M059J (cell line): ENCODE results near the gene CHRNE. TPM values are rescaled to one million over a fixed set of nuclear protein-coding genes. Genes with fewer than 3 reads are reported as not detected.
"Not testable (repeated sequence)": the region's sequence is repeated elsewhere in the genome, so short reads cannot be mapped to it uniquely, and the experiment has no call there.

Source experiments
- DNase-seq: peaks from one replicate; pipeline ENCODE4 v3.0.0-alpha.2; 2012; ENCODE audit warnings: low read depth
- total RNA-seq: library from RNA; depleted of rRNA; stranded (reverse); fragments of >200 nt; shearing (Covaris generic); gene quantifications from 2 replicates; pipeline ENCODE4 v1.2.3, GENCODE V29; 2014

The CHRNE gene
- total RNA-seq, 1 experiment from 2014 or later = 0.02 TPM

- no peak for DNase-seq
Observed at GRCh38 chr17:4887581-4887980, 15.3 kb downstream of the CHRNE start.

GRCh38 chr17:4886830-4887229 lies 16.1 kb downstream of the CHRNE start:
- no peak for DNase-seq

GRCh38 chr17:4884489-4884888 lies 18.4 kb downstream of the CHRNE start:
- DNase-seq = no peak

DNA sequence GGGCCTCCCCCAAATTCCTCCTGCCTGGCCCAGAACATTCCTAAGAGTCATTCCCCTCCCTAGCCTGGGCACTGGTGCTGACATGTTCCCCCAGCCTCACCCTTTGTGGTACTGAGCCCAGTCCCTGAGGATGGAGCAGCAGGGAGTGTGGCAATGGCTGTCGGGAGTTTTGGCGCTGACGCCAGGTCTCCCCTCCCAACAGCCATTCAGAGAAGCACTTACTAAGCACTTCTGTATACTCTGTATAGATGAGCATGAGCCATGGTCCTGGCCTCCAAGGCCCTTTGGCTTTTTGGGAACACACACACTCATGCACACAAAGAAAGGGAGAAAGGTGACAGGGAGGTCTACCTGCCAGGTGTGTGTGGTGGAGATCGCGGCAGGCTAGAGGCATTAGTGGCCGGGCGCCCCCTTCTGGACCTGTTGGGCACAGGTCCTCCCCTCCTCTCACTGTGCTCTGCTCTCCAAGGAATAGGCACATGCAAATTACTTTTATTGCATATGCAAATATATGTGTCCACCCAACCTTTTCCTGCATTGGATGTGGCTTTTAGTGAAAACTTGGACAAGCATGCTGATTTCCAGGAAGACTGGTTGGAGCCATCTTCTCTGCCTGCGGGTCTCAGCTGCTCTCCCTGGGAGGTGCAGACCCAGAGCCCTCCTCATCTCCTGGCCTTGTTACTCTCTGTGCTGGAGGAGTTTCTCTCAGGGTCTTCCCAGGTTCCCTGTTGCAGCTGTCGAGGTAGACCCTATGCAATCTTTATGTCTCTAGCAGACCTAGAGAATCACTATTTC lies 20.9 kb downstream of the CHRNE start:
- peak; percentile 29 for DNase-seq

- DNase-seq = no peak
Observed at GRCh38 chr17:4880857-4881256, 22.0 kb downstream of the CHRNE start.

DNA sequence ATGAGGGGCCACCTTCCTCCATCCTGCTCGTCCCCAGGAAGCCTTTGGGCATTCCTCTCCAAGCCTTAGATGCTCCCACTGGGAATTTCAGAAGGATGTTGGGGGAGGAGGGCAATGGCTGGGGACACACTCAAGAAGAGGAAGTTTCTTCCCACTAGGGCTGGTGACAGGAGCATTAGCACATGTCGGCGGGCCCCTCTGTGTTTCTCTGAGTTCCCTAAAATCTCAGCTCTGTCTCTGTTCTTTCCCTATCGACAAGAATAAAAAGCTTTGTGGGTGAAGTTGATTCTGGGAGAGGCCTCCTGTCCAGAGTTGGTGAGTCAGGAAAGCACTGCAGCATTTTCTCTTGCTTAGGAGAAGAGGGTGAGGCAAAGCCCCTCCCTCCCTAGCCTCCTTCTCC lies 23.3 kb downstream of the CHRNE start:
- DNase-seq = no peak

DNA sequence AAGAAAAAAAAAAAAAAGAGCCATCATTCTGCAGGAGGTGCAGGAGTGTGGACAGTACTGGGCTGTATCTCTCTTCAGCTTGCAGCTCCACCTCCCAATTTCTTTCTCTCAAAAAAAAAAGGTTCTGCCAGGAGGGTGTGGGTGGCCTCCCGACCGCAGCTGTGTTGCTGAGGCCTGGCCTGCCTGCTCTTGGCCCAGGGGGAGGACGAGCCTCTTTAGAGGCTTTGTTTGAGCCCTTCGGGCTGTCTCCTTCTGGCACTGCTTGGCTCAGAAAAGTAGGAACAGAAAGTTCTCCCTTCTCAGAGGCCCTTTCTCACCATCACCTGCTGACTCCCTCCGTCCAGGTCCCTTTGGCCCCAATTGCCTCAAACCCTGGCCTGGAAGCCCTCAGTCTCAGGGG lies 25.8 kb downstream of the CHRNE start:
- no peak for DNase-seq

- DNase-seq = no peak
Observed at GRCh38 chr17:4872786-4873185, 30.1 kb downstream of the CHRNE start.

GRCh38 chr17:4870855-4871254 lies 32.0 kb downstream of the CHRNE start:
- no peak for DNase-seq

GRCh38 chr17:4869058-4869998 lies 33.6 kb downstream of the CHRNE start:
- DNase-seq = not testable (repeated sequence)

- not testable (repeated sequence) for DNase-seq
Observed at GRCh38 chr17:4867535-4867934, 35.4 kb downstream of the CHRNE start.

- no peak for DNase-seq
Observed at GRCh38 chr17:4863321-4863720, 39.6 kb downstream of the CHRNE start.

- no peak for DNase-seq
Observed at GRCh38 chr17:4862720-4863119, 40.2 kb downstream of the CHRNE start.

DNA sequence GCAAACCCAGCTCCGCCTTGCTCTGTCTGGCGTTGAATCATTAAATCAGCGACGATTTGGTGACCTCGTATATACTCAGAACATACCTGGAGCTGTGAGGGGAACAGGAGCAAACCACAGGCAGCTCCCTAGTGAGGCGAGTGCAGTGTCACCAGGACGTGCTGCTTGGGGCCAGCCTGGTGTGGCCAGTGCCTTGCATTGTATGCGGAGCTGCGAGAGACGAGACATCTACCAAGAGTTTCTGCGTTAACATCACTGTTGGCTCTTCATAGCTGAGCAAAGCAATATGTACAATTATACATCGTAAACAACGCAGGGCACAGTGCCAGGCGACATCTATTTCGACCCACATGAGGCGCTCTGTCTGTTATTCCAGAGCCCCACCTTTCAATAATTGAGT lies 41.8 kb downstream of the CHRNE start:
- no peak for DNase-seq

GRCh38 chr17:4860651-4861050 lies 42.2 kb downstream of the CHRNE start:
- DNase-seq = no peak

DNA sequence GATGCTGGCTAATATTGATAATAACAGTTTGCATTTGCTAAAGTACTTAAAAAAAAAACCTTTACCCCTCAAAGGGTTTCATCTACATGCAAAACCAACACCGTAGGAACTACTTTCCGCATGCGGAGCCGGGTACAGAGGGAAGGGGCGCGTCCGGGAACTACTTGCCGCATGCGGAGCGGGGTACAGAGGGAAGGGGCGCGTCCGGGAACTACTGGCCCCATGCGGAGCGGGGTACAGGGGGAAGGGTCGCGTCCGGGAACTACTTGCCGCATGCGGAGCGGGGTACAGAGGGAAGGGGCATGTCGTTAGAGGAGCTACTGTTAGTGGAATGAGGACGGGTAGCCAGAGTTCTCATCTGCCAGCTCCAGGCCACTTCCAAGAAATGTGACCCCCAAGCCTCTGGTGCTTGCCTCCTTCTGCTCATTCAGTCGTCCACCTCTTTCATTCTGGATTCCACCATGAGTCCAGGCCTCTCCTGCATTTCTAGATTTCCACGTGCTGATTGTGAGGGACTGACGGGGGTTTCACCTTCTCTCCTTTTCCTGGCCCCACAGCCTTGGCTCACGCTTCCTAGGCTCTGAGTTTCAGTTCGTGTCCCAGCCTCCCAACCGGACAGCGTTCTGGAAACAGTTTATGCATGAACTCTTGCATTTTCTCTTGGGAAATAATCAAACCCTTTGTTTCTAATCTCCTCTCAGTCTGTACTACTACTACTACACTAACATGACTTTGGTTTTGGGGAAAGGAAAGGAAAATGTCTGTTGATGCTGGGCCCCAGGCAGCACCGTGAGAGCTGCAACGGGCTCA lies 42.9 kb downstream of the CHRNE start:
- DNase-seq = no peak

DNA sequence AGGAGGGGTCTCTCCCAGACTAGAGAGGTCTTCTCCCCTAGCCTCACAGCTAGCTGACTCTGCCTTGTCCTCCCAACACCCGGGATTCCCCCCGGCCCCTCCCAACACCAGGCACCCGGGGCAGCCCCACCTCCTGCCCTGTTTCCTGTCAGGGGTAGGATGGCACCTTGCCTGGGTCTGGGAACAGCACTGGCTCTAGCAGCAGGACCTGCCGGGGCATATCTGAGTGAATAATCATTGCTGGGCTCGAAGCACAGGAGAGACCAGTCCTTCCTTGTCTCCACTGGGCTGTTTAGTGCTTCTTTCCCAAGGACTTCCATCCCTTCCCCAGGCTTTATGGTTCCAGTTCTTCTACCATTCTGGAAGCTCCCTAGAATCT lies 44.0 kb downstream of the CHRNE start:
- peak; percentile 49 for DNase-seq

DNA sequence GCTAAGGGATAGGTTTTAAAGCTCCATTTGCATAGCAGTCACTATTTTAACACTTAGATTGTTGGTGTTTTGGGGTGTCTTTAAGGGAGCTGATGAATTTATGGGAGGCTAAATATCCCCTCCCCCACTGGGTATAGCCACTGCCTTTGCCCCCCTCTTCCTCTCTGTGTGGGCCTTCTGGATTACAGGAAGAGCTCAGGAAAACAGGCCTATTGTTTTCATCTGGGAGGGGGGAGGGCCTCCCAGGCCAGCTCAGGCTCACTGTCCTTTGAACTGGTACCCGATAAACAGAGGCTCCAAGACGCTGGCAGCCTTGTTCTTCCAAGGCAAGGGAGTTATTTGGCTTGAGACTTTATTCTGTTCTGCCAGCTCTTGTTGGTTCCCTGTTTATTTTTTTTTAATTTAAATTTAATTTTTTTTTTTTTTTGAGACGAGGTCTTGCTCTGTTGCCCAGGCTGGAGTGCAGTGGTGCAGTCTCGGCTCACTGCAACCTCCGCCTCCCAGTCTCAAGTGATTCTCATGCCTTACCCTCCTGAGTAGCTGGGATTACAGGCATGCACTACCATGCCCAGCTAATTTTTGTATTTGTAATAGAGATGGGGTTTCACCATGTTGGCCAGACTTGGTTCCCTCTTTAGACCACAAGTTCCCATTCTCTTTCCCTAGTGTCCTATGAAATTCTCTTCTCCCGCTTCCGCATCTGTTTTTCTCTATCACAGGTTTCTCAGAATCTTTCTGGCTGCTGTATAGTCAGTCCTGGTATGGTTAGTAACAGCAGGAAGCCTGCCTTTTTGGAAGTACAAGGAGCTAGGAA lies 44.6 kb downstream of the CHRNE start:
- no peak for DNase-seq

GRCh38 chr17:4857347-4857746 lies 45.6 kb downstream of the CHRNE start:
- not testable (repeated sequence) for DNase-seq

DNA sequence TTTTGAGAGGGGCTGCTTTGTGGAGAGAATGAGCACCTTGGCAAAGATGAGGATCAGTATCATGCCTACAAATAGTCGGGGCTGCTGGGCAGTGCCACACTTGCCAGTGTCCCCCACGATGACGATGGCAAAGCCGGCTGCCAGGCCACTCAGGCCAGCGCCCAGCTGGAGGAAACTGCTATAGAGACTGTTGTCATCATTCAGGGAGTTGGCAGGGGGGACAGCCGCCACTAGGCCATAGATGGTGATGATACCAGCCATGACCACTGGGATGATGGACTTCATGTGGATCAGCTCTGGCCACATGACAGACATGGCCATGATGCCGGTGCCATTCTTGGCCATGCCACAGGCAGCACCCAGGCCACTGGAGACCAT lies 46.0 kb downstream of the CHRNE start:
- DNase-seq = no peak

DNA sequence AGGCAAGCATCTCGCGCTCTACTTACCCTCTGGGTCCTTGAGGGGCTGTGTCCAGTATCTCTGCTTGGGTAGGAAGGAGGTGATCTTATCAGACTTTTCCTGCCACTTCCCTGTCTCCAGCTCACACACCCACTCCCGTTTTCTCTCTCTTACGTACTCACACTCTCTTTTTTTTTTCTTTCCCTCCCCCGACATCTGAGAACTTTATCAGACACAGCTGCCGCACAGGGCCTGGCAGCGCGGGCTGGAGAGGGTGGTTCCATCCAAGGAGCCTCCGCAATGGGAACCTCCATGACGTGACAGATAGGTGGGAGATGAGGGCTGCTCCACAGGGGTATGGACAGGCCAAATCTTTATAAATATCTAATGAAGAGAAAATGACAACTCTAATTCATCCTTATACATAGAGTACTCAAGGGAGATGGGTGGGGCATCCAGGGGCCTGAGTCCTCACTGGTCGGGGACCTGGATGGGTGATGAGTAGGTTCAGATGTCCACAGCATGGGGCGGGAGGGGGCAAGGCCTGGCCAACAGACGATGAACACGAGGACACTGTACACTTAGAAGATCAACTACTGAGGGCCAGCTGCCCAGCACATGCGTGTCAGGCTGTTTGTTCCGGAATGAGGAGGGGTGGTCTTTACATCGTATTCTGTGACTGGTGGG lies 46.5 kb downstream of the CHRNE start:
- no peak for DNase-seq
